ENCODE measurements around the gene NPHP4. TPM values are rescaled to one million over a fixed set of nuclear protein-coding genes. Genes with fewer than 3 reads are reported as not detected.
A peak's percentile ranks its signal among the peaks of the same experiment; 100 is the strongest.

NPHP4 gene
- total RNA-seq, 2 experiments from 2014 or later, result 13.4 to 24.2 TPM

GRCh38 chr1:5954964-5955363 lies 37.3 kb downstream of the NPHP4 start:
- no peak for TF ChIP-seq CTCF (conservative IDR thresholded peaks at IDR 0.05; ENCODE audit: low read length)
- no peak for TF ChIP-seq EZH2phosphoT487 (IDR thresholded peaks at IDR 0.05; ENCODE audit: borderline replicate concordance, low read depth, low read length)
- no peak overlapping the region for H3K27ac ChIP-seq (ENCODE audit: low read depth, low read length, poor library complexity, severe bottlenecking)
- no peak overlapping the region for H2AFZ ChIP-seq (ENCODE audit: low read length)
- CTCF ChIA-PET (ENCODE audit: unreplicated experiment), result no interaction called here
- H3K4me1 ChIP-seq (ENCODE audit: insufficient read depth, low read length, poor library complexity, severe bottlenecking), result peaks cover 9% of the 10 kb centered on the region
- H3K9me2 ChIP-seq (ENCODE audit: insufficient read depth, low read length), result no peaks in the 10 kb centered on the region
- no peaks in the 10 kb centered on the region for H3K79me2 ChIP-seq (ENCODE audit: insufficient read depth, low read depth, low read length)
- no peak overlapping the region for H3K4me3 ChIP-seq (ENCODE audit: low read depth, low read length, poor library complexity, severe bottlenecking)
- intact Hi-C loops (cut with micrococcal nuclease; ENCODE audit: unreplicated experiment), result no loop called here
- H3K9me3 ChIP-seq (ENCODE audit: low read length), result no peaks in the 10 kb centered on the region
- BruUV-seq (replicated peaks), result no TSS peak
- POLR2A ChIA-PET, result no interaction called here
- peak; percentile 39 for DNase-seq (ENCODE audit: low spot score)
- H4K20me1 ChIP-seq (ENCODE audit: insufficient read depth, low read length), result no peaks in the 10 kb centered on the region
- H3K36me3 ChIP-seq (ENCODE audit: insufficient read depth, low read length), result peaks cover 8% of the 10 kb centered on the region; the same call in 1 of the 2 replicates
- H3K4me2 ChIP-seq (ENCODE audit: low read length), result no peak overlapping the region

- no TSS peak for BruUV-seq (replicated peaks)
- no peaks in the 10 kb centered on the region for H3K9me2 ChIP-seq (ENCODE audit: insufficient read depth, low read length)
- H3K79me2 ChIP-seq (ENCODE audit: insufficient read depth, low read depth, low read length), result no peaks in the 10 kb centered on the region
- no peaks in the 10 kb centered on the region for H4K20me1 ChIP-seq (ENCODE audit: insufficient read depth, low read length)
- no peak overlapping the region for H2AFZ ChIP-seq (ENCODE audit: low read length)
- TF ChIP-seq EZH2phosphoT487 (IDR thresholded peaks at IDR 0.05; ENCODE audit: borderline replicate concordance, low read depth, low read length) (no peak), CTCF (conservative IDR thresholded peaks at IDR 0.05; ENCODE audit: low read length) (no peak)
- H3K4me1 ChIP-seq (ENCODE audit: insufficient read depth, low read length, poor library complexity, severe bottlenecking), result peaks cover 9% of the 10 kb centered on the region
- H3K4me2 ChIP-seq (ENCODE audit: low read length), result no peak overlapping the region
- CTCF ChIA-PET (ENCODE audit: unreplicated experiment), result no interaction called here
- no peak overlapping the region for H3K4me3 ChIP-seq (ENCODE audit: low read depth, low read length, poor library complexity, severe bottlenecking)
- intact Hi-C loops (cut with micrococcal nuclease; ENCODE audit: unreplicated experiment), result no loop called here
- H3K36me3 ChIP-seq (ENCODE audit: insufficient read depth, low read length), result peaks cover 8% of the 10 kb centered on the region; the same call in 1 of the 2 replicates
- no peaks in the 10 kb centered on the region for H3K9me3 ChIP-seq (ENCODE audit: low read length)
- POLR2A ChIA-PET, result no interaction called here
- no peak overlapping the region for H3K27ac ChIP-seq (ENCODE audit: low read depth, low read length, poor library complexity, severe bottlenecking)
- DNase-seq (ENCODE audit: low spot score), result no peak
These were observed 38.8 kb downstream of the NPHP4 start for GRCh38 chr1:5953386-5953785.

- Histone ChIP-seq H3K79me2 (ENCODE audit: insufficient read depth, low read depth, low read length) (no peaks in the 10 kb centered on the region), H3K4me2 (ENCODE audit: low read length) (no peak overlapping the region), H3K36me3 (ENCODE audit: insufficient read depth, low read length) (peaks cover 10% of the 10 kb centered on the region; the same call in 1 of the 2 replicates), H3K27ac (ENCODE audit: low read depth, low read length, poor library complexity, severe bottlenecking) (no peak overlapping the region), H4K20me1 (ENCODE audit: insufficient read depth, low read length) (no peaks in the 10 kb centered on the region), H3K9me2 (ENCODE audit: insufficient read depth, low read length) (no peaks in the 10 kb centered on the region), H3K9me3 (ENCODE audit: low read length) (no peaks in the 10 kb centered on the region), H2AFZ (ENCODE audit: low read length) (no peak overlapping the region), H3K4me3 (ENCODE audit: low read depth, low read length, poor library complexity, severe bottlenecking) (no peak overlapping the region), H3K4me1 (ENCODE audit: insufficient read depth, low read length, poor library complexity, severe bottlenecking) (peaks cover 9% of the 10 kb centered on the region)
- ChIA-PET POLR2A (no interaction called here), CTCF (ENCODE audit: unreplicated experiment) (no interaction called here)
- intact Hi-C loops (cut with micrococcal nuclease; ENCODE audit: unreplicated experiment), result no loop called here
- no TSS peak for BruUV-seq (replicated peaks)
- no peak for TF ChIP-seq EZH2phosphoT487 (IDR thresholded peaks at IDR 0.05; ENCODE audit: borderline replicate concordance, low read depth, low read length)
- no peak for TF ChIP-seq CTCF (conservative IDR thresholded peaks at IDR 0.05; ENCODE audit: low read length)
- no peak for DNase-seq (ENCODE audit: low spot score)
These were observed 40.3 kb downstream of the NPHP4 start for GRCh38 chr1:5951846-5952410.
